ENCODE results near the gene UBAP1L. TPM values are rescaled to one million over a fixed set of nuclear protein-coding genes. Genes with fewer than 3 reads are reported as not detected.
"Not testable (repeated sequence)": the region's sequence is repeated elsewhere in the genome, so short reads cannot be mapped to it uniquely, and the experiment has no call there.

UBAP1L gene
- total and polyA plus RNA-seq, 2 experiments from 2014 or later = 1.8 to 2.5 TPM

DNA sequence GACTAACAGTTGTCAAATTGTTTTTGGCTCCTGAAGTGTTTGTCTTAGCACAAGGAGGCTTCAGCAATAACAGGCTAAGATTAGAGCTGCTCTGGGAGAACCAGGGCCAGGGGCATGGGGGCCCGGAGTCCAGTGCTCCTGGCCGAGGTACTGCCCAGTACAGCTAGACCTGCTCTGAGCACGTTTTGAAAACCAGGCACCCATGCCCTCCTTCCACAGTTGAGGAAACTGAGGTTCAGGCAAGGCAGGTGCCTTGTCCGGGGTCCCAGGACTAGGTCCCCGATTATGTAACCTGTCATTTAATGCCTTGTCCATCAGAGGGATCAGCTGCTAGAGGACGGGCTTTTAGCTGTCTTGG is 19.3 kb downstream of the UBAP1L start:
- DNase-seq (ENCODE audit: low spot score) = no peak
- Histone ChIP-seq H3K27ac (peak overlapping the region; percentile 68), H3K36me3 (replicated peaks; ENCODE audit: insufficient read depth, low read depth) (no peaks in the 10 kb centered on the region), H3K9me2 (replicated peaks; ENCODE audit: insufficient read depth) (no peaks in the 10 kb centered on the region), H2AFZ (no peak overlapping the region), H3K79me2 (no peaks in the 10 kb centered on the region), H3K9me3 (ENCODE audit: low read depth) (no peaks in the 10 kb centered on the region), H3K27me3 (no peaks in the 10 kb centered on the region), H3K4me2 (no peak overlapping the region), H3K4me3 (no peak overlapping the region), H4K20me1 (ENCODE audit: insufficient read depth, poor library complexity, severe bottlenecking) (no peaks in the 10 kb centered on the region), H3K4me1 (ENCODE audit: insufficient read depth) (peaks cover 21% of the 10 kb centered on the region)
- no peak for TF ChIP-seq EZH2 (IDR thresholded peaks at IDR 0.05; ENCODE audit: borderline replicate concordance)
- TF ChIP-seq CTCF (IDR thresholded peaks at IDR 0.05; ENCODE audit: poor library complexity) = no peak
- no peak for TF ChIP-seq EZH2phosphoT487 (IDR thresholded peaks at IDR 0.05; ENCODE audit: low read depth, severe bottlenecking, unreplicated experiment)
- 88% methylated on average over 6 of the region's 6 CpGs for WGBS (ENCODE audit: low lambda C conversion rate, missing lambda C conversion rate)

DNA sequence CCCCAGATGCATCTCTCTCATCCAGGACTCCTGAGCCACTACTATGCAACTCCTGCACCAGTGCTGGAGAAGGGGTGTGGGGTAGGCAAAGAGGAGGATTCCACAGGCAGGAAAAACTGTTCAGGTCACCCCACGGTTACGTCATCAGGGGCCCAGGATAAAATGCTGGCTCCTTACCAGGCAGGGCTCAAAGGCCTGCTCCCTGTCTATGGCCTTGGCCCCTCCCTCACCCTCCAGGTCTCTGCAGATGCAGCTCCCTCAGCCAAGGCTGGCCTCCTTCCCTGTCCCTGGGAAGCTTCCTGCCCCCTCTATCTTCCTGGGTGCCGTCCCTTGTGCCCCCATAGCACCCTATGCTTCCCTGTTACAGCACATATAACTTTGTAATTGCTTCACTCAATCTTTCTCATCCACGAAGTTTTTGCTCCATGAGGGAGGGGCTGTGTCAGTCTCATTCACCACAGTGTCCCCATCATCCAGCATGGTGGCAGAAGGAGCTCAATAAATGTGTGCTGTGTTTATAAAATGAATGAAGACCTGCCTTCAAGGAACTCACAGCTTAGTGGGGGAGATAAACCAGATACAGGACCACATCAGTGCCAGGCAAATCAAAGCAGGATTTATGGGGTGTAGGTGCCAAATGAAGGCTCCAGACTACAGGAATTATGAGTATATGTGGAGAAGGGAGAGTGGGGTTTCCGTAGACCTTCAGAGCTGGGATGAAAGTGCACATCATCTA is 19.8 kb downstream of the UBAP1L start:
- no peaks in the 10 kb centered on the region for H3K9me3 ChIP-seq (ENCODE audit: low read depth)
- H3K79me2 ChIP-seq = no peaks in the 10 kb centered on the region
- H4K20me1 ChIP-seq (ENCODE audit: insufficient read depth, poor library complexity, severe bottlenecking) = no peaks in the 10 kb centered on the region
- TF ChIP-seq EZH2 (IDR thresholded peaks at IDR 0.05; ENCODE audit: borderline replicate concordance) (no peak), CTCF (IDR thresholded peaks at IDR 0.05; ENCODE audit: poor library complexity) (no peak), EZH2phosphoT487 (IDR thresholded peaks at IDR 0.05; ENCODE audit: low read depth, severe bottlenecking, unreplicated experiment) (no peak)
- WGBS (ENCODE audit: low lambda C conversion rate, missing lambda C conversion rate) = 61% methylated on average over 5 of the region's 5 CpGs
- peak overlapping the region; percentile 68 for H3K27ac ChIP-seq
- no peaks in the 10 kb centered on the region for H3K9me2 ChIP-seq (replicated peaks; ENCODE audit: insufficient read depth)
- peaks cover 24% of the 10 kb centered on the region for H3K4me1 ChIP-seq (ENCODE audit: insufficient read depth)
- H3K27me3 ChIP-seq = no peaks in the 10 kb centered on the region
- H2AFZ ChIP-seq = no peak overlapping the region
- H3K4me2 ChIP-seq = peak overlapping the region; percentile 44
- DNase-seq (ENCODE audit: low spot score) = peak; percentile 71
- no peak overlapping the region for H3K4me3 ChIP-seq
- no peaks in the 10 kb centered on the region for H3K36me3 ChIP-seq (replicated peaks; ENCODE audit: insufficient read depth, low read depth)

- Histone ChIP-seq H4K20me1 (ENCODE audit: insufficient read depth, poor library complexity, severe bottlenecking) (no peaks in the 10 kb centered on the region), H3K27ac (peak overlapping the region; percentile 57), H3K36me3 (replicated peaks; ENCODE audit: insufficient read depth, low read depth) (no peaks in the 10 kb centered on the region), H2AFZ (no peak overlapping the region), H3K9me3 (ENCODE audit: low read depth) (no peaks in the 10 kb centered on the region), H3K79me2 (no peaks in the 10 kb centered on the region), H3K9me2 (replicated peaks; ENCODE audit: insufficient read depth) (no peaks in the 10 kb centered on the region), H3K4me3 (no peak overlapping the region), H3K4me2 (peak overlapping the region; percentile 44), H3K27me3 (no peaks in the 10 kb centered on the region), H3K4me1 (ENCODE audit: insufficient read depth) (peaks cover 31% of the 10 kb centered on the region)
- DNase-seq (ENCODE audit: low spot score) = no peak
- WGBS (ENCODE audit: low lambda C conversion rate, missing lambda C conversion rate) = 92% methylated on average over 14 of the region's 14 CpGs
- TF ChIP-seq CTCF (IDR thresholded peaks at IDR 0.05; ENCODE audit: poor library complexity) (no peak), EZH2phosphoT487 (IDR thresholded peaks at IDR 0.05; ENCODE audit: low read depth, severe bottlenecking, unreplicated experiment) (no peak), EZH2 (IDR thresholded peaks at IDR 0.05; ENCODE audit: borderline replicate concordance) (no peak)
Measured at GRCh38 chr15:65094294-65094995, 20.6 kb downstream of the UBAP1L start.

DNA sequence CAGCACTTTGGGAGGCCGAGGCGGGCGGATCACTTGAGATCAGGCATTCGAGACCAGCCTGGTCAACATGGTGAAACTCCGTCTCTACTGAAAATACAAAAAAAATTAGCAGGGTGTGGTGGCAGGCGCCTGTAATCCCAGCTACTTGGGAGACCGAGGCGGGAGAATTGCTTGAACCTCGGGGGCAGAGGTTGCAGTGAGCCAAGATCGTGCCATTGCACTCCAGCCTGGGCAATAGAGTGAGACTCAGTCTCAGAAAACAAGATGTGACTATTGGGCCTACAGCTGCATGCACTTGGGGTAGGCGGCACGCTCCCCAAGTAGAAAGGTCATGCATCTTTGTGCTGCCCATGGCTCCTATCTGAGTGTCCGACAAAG is 21.2 kb downstream of the UBAP1L start:
- not testable (repeated sequence) for H3K4me3 ChIP-seq; H3K36me3 ChIP-seq (replicated peaks; ENCODE audit: insufficient read depth, low read depth); H3K79me2 ChIP-seq; DNase-seq (ENCODE audit: low spot score); H3K4me2 ChIP-seq; H3K9me3 ChIP-seq (ENCODE audit: low read depth); H4K20me1 ChIP-seq (ENCODE audit: insufficient read depth, poor library complexity, severe bottlenecking); H2AFZ ChIP-seq; H3K9me2 ChIP-seq (replicated peaks; ENCODE audit: insufficient read depth); H3K27me3 ChIP-seq
- 95% methylated on average over 13 of the region's 13 CpGs for WGBS (ENCODE audit: low lambda C conversion rate, missing lambda C conversion rate)
- Histone ChIP-seq H3K4me1 (ENCODE audit: insufficient read depth) (peaks cover 38% of the 10 kb centered on the region), H3K27ac (peak overlapping the region; percentile 57)

Data from hepatocyte (in vitro differentiated cells).